HEK293 (cell line): ENCODE measurements around the gene PTK7.
A peak's percentile ranks its signal among the peaks of the same experiment; 100 is the strongest.

ENCODE experiments used
- CTCF ChIA-PET: fragments of 350-600 bp; formaldehyde crosslinking; extraction: SDS; loops from one replicate; lab custom pipeline; 2021; ENCODE audit warnings: antibody characterized with exemption; lab: Yijun Ruan, JAX
- POLR2A ChIA-PET: fragments of 300-600 bp; formaldehyde crosslinking; extraction: SDS; loops from one replicate; lab custom pipeline; 2020; ENCODE audit warnings: antibody characterized with exemption, inconsistent platforms; lab: Yijun Ruan, JAX
- H3K27ac ChIP-seq: fragments of 200-500 bp; sonication (Bioruptor generic); 2 replicates; pipeline ENCODE4 v1.5.1; 2014; ENCODE audit warnings: low read depth, low read length, control low read depth, inconsistent platforms; ENCODE audit errors: extremely low read depth
- H3K36me3 ChIP-seq, 2 experiments: fragments of 200-500 bp in 1 of 2; sonication (Bioruptor generic) in 1 of 2; 1 replicate in 1 of 2; 2 replicates in 1 of 2; pipeline ENCODE4 v1.5.1; 2014 to 2017; ENCODE audit warnings: inconsistent platforms in 2 of 2, low read length in 2 of 2; ENCODE audit not compliant: control insufficient read depth in 2 of 2, insufficient read depth in 1 of 2
- H3K4me1 ChIP-seq: fragments of 200-500 bp; sonication (Bioruptor generic); 2 replicates; pipeline ENCODE4 v1.5.1; 2014; ENCODE audit warnings: mild to moderate bottlenecking, low read length, inconsistent platforms; ENCODE audit not compliant: control insufficient read depth, insufficient read depth
- H3K4me3 ChIP-seq: 2 replicates; pipeline ENCODE4 v1.5.1; 2011; ENCODE audit warnings: low read depth, mild to moderate bottlenecking, control low read depth, low read length, moderate library complexity
- H3K9me3 ChIP-seq: fragments of 200-500 bp; sonication (Bioruptor generic); 2 replicates; pipeline ENCODE4 v1.5.1; 2014; ENCODE audit warnings: low read depth, low read length, inconsistent platforms; ENCODE audit not compliant: control insufficient read depth, insufficient read depth
- FEZF1 ChIP-seq: fragments of 450-650 bp; formaldehyde crosslinking; IDR thresholded peaks from 2 replicates; pipeline ENCODE4 v1.5.1; 2016; ENCODE audit warnings: missing biosample characterization, missing genetic modification characterization
- KLF1 ChIP-seq: fragments of 450-650 bp; formaldehyde crosslinking; IDR thresholded peaks from 2 replicates; pipeline ENCODE4 v1.5.1; 2016; ENCODE audit warnings: missing biosample characterization, missing genetic modification characterization
- KLF10 ChIP-seq: fragments of 450-650 bp; IDR thresholded peaks from 2 replicates; pipeline ENCODE4 v1.5.1; 2018; ENCODE audit warnings: missing biosample characterization, mild to moderate bottlenecking, missing genetic modification characterization
- KLF9 ChIP-seq: fragments of 450-650 bp; formaldehyde crosslinking; IDR thresholded peaks from 2 replicates; pipeline ENCODE4 v1.5.1; 2016; ENCODE audit warnings: missing biosample characterization, missing genetic modification characterization, low read depth
- REPIN1 ChIP-seq: fragments of 450-650 bp; formaldehyde crosslinking; IDR thresholded peaks from 2 replicates; pipeline ENCODE4 v1.5.1; 2017; ENCODE audit warnings: missing biosample characterization, missing genetic modification characterization, low read depth
- SCRT1 ChIP-seq: fragments of 450-650 bp; formaldehyde crosslinking; IDR thresholded peaks from 2 replicates; pipeline ENCODE4 v1.5.1; 2016; ENCODE audit warnings: missing biosample characterization, missing genetic modification characterization, borderline replicate concordance
- TCF7L2 ChIP-seq: IDR thresholded peaks from 2 replicates; pipeline ENCODE4 v1.6.1; 2011; ENCODE audit warnings: low read depth, mild to moderate bottlenecking, inconsistent platforms, low read length, moderate library complexity, borderline replicate concordance
- YY1 ChIP-seq: fragments of 450-650 bp; formaldehyde crosslinking; IDR thresholded peaks from 2 replicates; pipeline ENCODE4 v1.5.1; 2018; ENCODE audit warnings: missing biosample characterization, missing genetic modification characterization
- ZBTB21 ChIP-seq: fragments of 450-650 bp; formaldehyde crosslinking; IDR thresholded peaks from 2 replicates; pipeline ENCODE4 v1.5.1; 2017; ENCODE audit warnings: missing biosample characterization, missing genetic modification characterization
- ZFP3 ChIP-seq: fragments of 450-650 bp; formaldehyde crosslinking; IDR thresholded peaks from 2 replicates; pipeline ENCODE4 v1.5.1; 2016; ENCODE audit warnings: low read depth, missing biosample characterization, missing genetic modification characterization
- ZFP37 ChIP-seq: fragments of 450-650 bp; formaldehyde crosslinking; IDR thresholded peaks from 2 replicates; pipeline ENCODE4 v1.5.1; 2016; ENCODE audit warnings: missing biosample characterization, missing genetic modification characterization
- ZNF138 ChIP-seq: fragments of 450-650 bp; formaldehyde crosslinking; IDR thresholded peaks from 2 replicates; pipeline ENCODE4 v1.5.1; 2016; ENCODE audit warnings: missing biosample characterization, missing genetic modification characterization, borderline replicate concordance
- ZNF184 ChIP-seq: fragments of 450-650 bp; IDR thresholded peaks from 2 replicates; pipeline ENCODE4 v1.5.1; 2018; ENCODE audit warnings: missing biosample characterization, mild to moderate bottlenecking, missing genetic modification characterization
- ZNF19 ChIP-seq: fragments of 450-650 bp; formaldehyde crosslinking; IDR thresholded peaks from 2 replicates; pipeline ENCODE4; 2016; ENCODE audit warnings: missing biosample characterization, missing genetic modification characterization, low read depth
- ZNF248 ChIP-seq: fragments of 450-650 bp; formaldehyde crosslinking; IDR thresholded peaks from 2 replicates; pipeline ENCODE4 v1.5.1; 2017; ENCODE audit warnings: missing biosample characterization, missing genetic modification characterization
- ZNF324 ChIP-seq: fragments of 450-650 bp; formaldehyde crosslinking; IDR thresholded peaks from 2 replicates; pipeline ENCODE4 v1.5.1; 2016; ENCODE audit warnings: missing biosample characterization, missing genetic modification characterization
- ZNF350 ChIP-seq: fragments of 450-650 bp; formaldehyde crosslinking; IDR thresholded peaks from 2 replicates; pipeline ENCODE4 v1.5.0; 2017; ENCODE audit warnings: missing biosample characterization, mild to moderate bottlenecking, missing genetic modification characterization
- ZNF366 ChIP-seq: fragments of 450-650 bp; formaldehyde crosslinking; conservative IDR thresholded peaks from 2 replicates; pipeline ENCODE4 v1.5.1; 2016; ENCODE audit warnings: missing biosample characterization, missing genetic modification characterization
- ZNF433 ChIP-seq: fragments of 450-650 bp; formaldehyde crosslinking; IDR thresholded peaks from 2 replicates; pipeline ENCODE4 v1.5.1; 2016; ENCODE audit warnings: missing biosample characterization, missing genetic modification characterization, low read depth
- ZNF529 ChIP-seq: fragments of 450-650 bp; formaldehyde crosslinking; IDR thresholded peaks from 2 replicates; pipeline ENCODE4 v1.5.1; 2017; ENCODE audit warnings: missing genetic modification characterization, missing biosample characterization; ENCODE audit not compliant: insufficient replicate concordance
- ZNF544 ChIP-seq: fragments of 450-650 bp; formaldehyde crosslinking; IDR thresholded peaks from 2 replicates; pipeline ENCODE4 v1.5.0; 2017; ENCODE audit warnings: missing biosample characterization, missing genetic modification characterization
- ZNF600 ChIP-seq: fragments of 450-650 bp; formaldehyde crosslinking; IDR thresholded peaks from 2 replicates; pipeline ENCODE4 v1.5.1; 2016; ENCODE audit warnings: missing biosample characterization, missing genetic modification characterization
- ZNF658 ChIP-seq: fragments of 450-650 bp; formaldehyde crosslinking; IDR thresholded peaks from 2 replicates; pipeline ENCODE4; 2016; ENCODE audit warnings: missing biosample characterization, missing genetic modification characterization
- TF ChIP-seq, protein P1 (sequence below): fragments of 450-650 bp; formaldehyde crosslinking; IDR thresholded peaks from 2 replicates; pipeline ENCODE4 v1.5.0; 2017; ENCODE audit warnings: missing biosample characterization, missing genetic modification characterization, borderline replicate concordance
- TF ChIP-seq, protein P2 (sequence below): fragments of 450-650 bp; formaldehyde crosslinking; IDR thresholded peaks from 2 replicates; pipeline ENCODE4 v1.5.1; 2016; ENCODE audit warnings: missing biosample characterization, missing genetic modification characterization
- TF ChIP-seq, protein P3 (sequence below): fragments of 450-650 bp; formaldehyde crosslinking; IDR thresholded peaks from 2 replicates; pipeline ENCODE4 v1.5.1; 2017; ENCODE audit warnings: missing biosample characterization, missing genetic modification characterization
- TF ChIP-seq, protein P4 (sequence below): fragments of 450-650 bp; formaldehyde crosslinking; IDR thresholded peaks from 2 replicates; pipeline ENCODE4 v1.5.1; 2016; ENCODE audit warnings: missing biosample characterization, missing genetic modification characterization
- TF ChIP-seq, protein P5 (sequence below): fragments of 450-650 bp; formaldehyde crosslinking; IDR thresholded peaks from 2 replicates; pipeline ENCODE4 v1.5.1; 2016; ENCODE audit warnings: missing biosample characterization, missing genetic modification characterization

PTK7 gene

DNA sequence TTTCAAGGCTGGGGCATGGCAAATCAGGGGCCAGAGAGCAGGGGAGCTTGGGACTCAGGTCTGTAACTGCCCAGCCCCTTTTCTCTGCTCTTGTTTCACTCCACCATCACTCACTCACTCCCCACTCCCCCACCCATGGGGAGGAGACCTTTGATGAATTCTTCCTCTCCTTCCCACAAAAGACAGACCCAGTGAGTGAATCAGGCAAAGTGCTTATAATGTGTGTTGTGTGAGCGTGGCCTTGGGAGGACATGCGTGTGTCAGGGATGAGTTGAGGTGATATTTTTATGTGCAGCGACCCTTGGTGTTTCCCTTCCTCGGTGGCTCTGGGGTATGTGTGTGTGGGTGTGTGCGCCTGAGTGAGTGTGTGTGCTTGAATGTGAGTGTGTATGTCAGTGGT is 104.9 kb downstream of the PTK7 start:
- Histone ChIP-seq H3K4me1 (peaks cover 3% of the 10 kb centered on the region; the same call in 1 of the 2 replicates), H3K4me3 (no peak overlapping the region), H3K27ac (no peak overlapping the region), H3K36me3 (peaks cover 16 to 55% of the 10 kb centered on the region in 2 experiments), H3K9me3 (no peaks in the 10 kb centered on the region)
- ChIA-PET POLR2A (no interaction called here), CTCF (interaction anchor here (0.8 to 1.5 kb wide), 3 partner anchors 9 to 48 kb away, joined by 3 to 5 read pairs (median 4); partner anchors contain the start of gene DNPH1)
- TF ChIP-seq ZNF658 (tag by site-specific recombination) (no peak), TCF7L2 (no peak), ZFP3 (tag by site-specific recombination) (no peak), KLF10 (tag by site-specific recombination) (no peak), ZNF529 (tag by site-specific recombination) (no peak), YY1 (tag by site-specific recombination) (no peak), ZNF600 (tag by site-specific recombination) (peak; percentile 57; the same call in 1 of the 2 replicates), ZNF248 (no peak), ZNF433 (tag by site-specific recombination) (no peak), ZNF138 (no peak), ZNF366 (peak; percentile 54), ZNF544 (tag by site-specific recombination) (no peak), ZBTB21 (tag by site-specific recombination) (no peak), REPIN1 (tag by site-specific recombination) (no peak), SCRT1 (tag by site-specific recombination) (no peak), ZNF350 (tag by site-specific recombination) (no peak), ZFP37 (tag by site-specific recombination) (no peak), ZNF324 (tag by site-specific recombination) (no peak), KLF1 (tag by site-specific recombination) (peak; percentile 24; the same call in 1 of the 2 replicates), FEZF1 (tag by site-specific recombination) (no peak), ZNF184 (tag by site-specific recombination) (no peak), ZNF19 (tag by site-specific recombination) (no peak), KLF9 (tag by site-specific recombination) (peak; percentile 42; the same call in 1 of the 2 replicates)
- TF ChIP-seq, protein P1, sequence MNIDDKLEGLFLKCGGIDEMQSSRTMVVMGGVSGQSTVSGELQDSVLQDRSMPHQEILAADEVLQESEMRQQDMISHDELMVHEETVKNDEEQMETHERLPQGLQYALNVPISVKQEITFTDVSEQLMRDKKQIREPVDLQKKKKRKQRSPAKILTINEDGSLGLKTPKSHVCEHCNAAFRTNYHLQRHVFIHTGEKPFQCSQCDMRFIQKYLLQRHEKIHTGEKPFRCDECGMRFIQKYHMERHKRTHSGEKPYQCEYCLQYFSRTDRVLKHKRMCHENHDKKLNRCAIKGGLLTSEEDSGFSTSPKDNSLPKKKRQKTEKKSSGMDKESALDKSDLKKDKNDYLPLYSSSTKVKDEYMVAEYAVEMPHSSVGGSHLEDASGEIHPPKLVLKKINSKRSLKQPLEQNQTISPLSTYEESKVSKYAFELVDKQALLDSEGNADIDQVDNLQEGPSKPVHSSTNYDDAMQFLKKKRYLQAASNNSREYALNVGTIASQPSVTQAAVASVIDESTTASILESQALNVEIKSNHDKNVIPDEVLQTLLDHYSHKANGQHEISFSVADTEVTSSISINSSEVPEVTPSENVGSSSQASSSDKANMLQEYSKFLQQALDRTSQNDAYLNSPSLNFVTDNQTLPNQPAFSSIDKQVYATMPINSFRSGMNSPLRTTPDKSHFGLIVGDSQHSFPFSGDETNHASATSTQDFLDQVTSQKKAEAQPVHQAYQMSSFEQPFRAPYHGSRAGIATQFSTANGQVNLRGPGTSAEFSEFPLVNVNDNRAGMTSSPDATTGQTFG (tag by site-specific recombination) = no peak
- TF ChIP-seq, protein P2, sequence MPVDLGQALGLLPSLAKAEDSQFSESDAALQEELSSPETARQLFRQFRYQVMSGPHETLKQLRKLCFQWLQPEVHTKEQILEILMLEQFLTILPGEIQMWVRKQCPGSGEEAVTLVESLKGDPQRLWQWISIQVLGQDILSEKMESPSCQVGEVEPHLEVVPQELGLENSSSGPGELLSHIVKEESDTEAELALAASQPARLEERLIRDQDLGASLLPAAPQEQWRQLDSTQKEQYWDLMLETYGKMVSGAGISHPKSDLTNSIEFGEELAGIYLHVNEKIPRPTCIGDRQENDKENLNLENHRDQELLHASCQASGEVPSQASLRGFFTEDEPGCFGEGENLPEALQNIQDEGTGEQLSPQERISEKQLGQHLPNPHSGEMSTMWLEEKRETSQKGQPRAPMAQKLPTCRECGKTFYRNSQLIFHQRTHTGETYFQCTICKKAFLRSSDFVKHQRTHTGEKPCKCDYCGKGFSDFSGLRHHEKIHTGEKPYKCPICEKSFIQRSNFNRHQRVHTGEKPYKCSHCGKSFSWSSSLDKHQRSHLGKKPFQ = no peak
- TF ChIP-seq, protein P3, sequence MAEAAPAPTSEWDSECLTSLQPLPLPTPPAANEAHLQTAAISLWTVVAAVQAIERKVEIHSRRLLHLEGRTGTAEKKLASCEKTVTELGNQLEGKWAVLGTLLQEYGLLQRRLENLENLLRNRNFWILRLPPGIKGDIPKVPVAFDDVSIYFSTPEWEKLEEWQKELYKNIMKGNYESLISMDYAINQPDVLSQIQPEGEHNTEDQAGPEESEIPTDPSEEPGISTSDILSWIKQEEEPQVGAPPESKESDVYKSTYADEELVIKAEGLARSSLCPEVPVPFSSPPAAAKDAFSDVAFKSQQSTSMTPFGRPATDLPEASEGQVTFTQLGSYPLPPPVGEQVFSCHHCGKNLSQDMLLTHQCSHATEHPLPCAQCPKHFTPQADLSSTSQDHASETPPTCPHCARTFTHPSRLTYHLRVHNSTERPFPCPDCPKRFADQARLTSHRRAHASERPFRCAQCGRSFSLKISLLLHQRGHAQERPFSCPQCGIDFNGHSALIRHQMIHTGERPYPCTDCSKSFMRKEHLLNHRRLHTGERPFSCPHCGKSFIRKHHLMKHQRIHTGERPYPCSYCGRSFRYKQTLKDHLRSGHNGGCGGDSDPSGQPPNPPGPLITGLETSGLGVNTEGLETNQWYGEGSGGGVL (tag by site-specific recombination) = peak; percentile 25; the same call in 1 of the 2 replicates
- TF ChIP-seq, protein P4, sequence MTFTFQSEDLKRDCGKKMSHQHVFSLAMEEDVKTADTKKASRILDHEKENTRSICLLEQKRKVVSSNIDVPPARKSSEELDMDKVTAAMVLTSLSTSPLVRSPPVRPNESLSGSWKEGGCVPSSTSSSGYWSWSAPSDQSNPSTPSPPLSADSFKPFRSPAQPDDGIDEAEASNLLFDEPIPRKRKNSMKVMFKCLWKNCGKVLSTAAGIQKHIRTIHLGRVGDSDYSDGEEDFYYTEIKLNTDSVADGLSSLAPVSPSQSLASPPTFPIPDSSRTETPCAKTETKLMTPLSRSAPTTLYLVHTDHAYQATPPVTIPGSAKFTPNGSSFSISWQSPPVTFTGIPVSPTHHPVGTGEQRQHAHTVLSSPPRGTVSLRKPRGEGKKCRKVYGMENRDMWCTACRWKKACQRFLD (tag by site-specific recombination) = no peak
- TF ChIP-seq, protein P5, sequence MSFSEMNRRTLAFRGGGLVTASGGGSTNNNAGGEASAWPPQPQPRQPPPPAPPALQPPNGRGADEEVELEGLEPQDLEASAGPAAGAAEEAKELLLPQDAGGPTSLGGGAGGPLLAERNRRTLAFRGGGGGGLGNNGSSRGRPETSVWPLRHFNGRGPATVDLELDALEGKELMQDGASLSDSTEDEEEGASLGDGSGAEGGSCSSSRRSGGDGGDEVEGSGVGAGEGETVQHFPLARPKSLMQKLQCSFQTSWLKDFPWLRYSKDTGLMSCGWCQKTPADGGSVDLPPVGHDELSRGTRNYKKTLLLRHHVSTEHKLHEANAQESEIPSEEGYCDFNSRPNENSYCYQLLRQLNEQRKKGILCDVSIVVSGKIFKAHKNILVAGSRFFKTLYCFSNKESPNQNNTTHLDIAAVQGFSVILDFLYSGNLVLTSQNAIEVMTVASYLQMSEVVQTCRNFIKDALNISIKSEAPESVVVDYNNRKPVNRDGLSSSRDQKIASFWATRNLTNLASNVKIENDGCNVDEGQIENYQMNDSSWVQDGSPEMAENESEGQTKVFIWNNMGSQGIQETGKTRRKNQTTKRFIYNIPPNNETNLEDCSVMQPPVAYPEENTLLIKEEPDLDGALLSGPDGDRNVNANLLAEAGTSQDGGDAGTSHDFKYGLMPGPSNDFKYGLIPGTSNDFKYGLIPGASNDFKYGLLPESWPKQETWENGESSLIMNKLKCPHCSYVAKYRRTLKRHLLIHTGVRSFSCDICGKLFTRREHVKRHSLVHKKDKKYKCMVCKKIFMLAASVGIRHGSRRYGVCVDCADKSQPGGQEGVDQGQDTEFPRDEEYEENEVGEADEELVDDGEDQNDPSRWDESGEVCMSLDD (tag by site-specific recombination) = no peak
